Stimulated activated CD8-positive, alpha-beta memory T cell treated with anti-CD3 and anti-CD28 coated beads, Interleukin-4, amount 100 ng/mL, for 48 hours (primary cell): ENCODE measurements around the gene SLC18A2.

Experiments
- DNase-seq: peaks from one replicate; pipeline ENCODE4 v3.0.0-alpha.2; 2020

SLC18A2 gene

DNA sequence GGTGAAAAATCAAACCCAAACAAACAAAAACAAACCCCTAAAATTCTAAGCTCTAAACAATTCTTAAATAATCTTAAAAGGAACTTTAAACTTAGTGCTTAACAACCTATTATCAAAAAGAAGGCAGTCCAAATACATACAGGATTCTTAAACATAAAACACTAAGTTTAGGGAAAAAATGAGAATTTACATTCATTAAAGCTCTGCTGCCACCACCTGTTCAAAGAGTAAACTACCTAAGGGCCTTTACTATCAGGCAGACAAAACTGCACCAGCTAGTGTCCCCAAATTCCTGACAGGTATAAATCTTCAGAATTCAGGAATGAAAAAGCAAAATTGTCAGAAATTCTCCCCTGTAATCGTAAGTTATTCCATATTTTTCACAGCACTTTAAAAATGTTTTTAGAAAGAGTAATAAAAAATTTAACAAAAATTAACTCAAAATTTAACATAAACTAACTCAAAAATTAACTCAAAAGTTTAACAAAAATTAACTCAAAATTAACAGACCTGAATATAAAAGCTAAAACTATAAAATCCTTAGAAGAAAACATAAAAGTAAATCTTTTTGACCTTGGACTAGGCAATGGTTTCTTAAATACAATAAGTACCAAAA lies 79.2 kb downstream of the SLC18A2 start:
- no peak for DNase-seq

GRCh38 chr10:117322260-117322659 lies 81.3 kb downstream of the SLC18A2 start:
- no peak for DNase-seq

- no peak for DNase-seq
These were observed 83.5 kb downstream of the SLC18A2 start for GRCh38 chr10:117324367-117324766.

GRCh38 chr10:117327262-117327661 lies 86.3 kb downstream of the SLC18A2 start:
- no peak for DNase-seq
